ENCODE data around the gene CADM1. TPM values are rescaled to one million over a fixed set of nuclear protein-coding genes. Genes with fewer than 3 reads are reported as not detected.

The CADM1 gene
- total RNA-seq, 1 experiment from 2014 or later, result 0.79 TPM

DNA sequence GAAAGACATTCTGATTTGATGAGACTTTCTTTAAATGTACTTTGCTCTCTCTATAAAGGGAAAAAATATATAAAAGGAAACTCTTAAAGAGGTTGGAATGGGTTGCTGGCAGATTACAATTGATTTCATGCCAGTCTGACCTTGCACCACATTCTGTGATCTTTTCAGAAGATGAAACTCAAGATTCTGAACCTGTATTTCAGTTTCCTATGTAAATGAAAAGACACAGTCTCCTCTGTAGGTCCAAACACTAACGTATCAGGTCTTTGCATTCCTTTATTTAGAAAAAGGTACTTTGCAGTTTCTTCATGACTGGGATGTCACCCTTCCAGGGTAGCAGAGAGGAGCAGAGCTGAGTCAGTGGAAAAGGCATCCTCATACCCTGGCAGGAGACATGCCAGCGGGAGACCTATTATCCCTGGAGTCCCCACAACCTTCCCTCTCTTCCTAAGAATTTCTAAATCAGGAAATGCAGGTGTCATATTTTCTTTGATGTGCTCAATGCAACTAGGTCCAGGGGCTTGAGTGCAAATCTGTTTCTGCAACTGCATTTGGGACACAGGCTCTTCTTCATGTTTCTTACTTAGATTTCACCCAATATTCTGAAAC, 282.6 kb downstream of the CADM1 start (continued):
- TF ChIP-seq, protein P1, sequence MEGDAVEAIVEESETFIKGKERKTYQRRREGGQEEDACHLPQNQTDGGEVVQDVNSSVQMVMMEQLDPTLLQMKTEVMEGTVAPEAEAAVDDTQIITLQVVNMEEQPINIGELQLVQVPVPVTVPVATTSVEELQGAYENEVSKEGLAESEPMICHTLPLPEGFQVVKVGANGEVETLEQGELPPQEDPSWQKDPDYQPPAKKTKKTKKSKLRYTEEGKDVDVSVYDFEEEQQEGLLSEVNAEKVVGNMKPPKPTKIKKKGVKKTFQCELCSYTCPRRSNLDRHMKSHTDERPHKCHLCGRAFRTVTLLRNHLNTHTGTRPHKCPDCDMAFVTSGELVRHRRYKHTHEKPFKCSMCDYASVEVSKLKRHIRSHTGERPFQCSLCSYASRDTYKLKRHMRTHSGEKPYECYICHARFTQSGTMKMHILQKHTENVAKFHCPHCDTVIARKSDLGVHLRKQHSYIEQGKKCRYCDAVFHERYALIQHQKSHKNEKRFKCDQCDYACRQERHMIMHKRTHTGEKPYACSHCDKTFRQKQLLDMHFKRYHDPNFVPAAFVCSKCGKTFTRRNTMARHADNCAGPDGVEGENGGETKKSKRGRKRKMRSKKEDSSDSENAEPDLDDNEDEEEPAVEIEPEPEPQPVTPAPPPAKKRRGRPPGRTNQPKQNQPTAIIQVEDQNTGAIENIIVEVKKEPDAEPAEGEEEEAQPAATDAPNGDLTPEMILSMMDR (IDR thresholded peaks at IDR 0.05 in 2 of 3, conservative IDR thresholded peaks at IDR 0.05 in 1 of 3; ENCODE audit: borderline replicate concordance in 1 of 3, insufficient read depth in 1 of 3, low read depth in 2 of 3, low read length in 2 of 3), result no peak
- TF ChIP-seq TCF7L2 (IDR thresholded peaks at IDR 0.05; ENCODE audit: borderline replicate concordance, extremely low read depth, insufficient read depth, insufficient read length), result no peak
- TF ChIP-seq POLR2AphosphoS5 (IDR thresholded peaks at IDR 0.05; ENCODE audit: low read depth, low read length), result no peak

DNA sequence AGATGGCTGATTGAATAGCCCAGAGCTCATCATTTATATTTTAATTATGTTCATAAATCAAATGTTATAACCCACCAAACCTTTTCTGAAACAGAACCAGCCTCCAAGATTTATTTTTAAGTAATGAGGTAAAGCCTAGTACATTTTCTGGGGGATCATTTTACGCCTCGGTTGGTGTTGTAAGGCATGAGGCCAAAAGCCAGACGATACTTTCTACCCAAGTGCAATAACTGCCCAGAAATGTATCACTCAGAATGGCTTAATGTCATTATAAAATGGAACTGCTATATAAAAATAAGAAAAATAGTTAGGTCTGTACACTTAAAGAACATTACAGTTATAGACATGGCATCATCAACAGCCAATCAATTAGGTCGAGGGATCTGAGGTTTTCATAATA, 283.3 kb downstream of the CADM1 start:
- Histone ChIP-seq H3K36me3 (ENCODE audit: control insufficient read depth in 1 of 2, insufficient read depth in 2 of 2, low read length in 2 of 2) (no peaks in the 10 kb centered on the region), H3K4me3 (replicated peaks in 1 of 2; ENCODE audit: low read depth in 1 of 2, low read length in 2 of 2) (no peak overlapping the region), H4K20me1 (ENCODE audit: insufficient read depth) (no peaks in the 10 kb centered on the region), H3K27ac (ENCODE audit: low read depth, low read length) (no peak overlapping the region), H3K4me2 (ENCODE audit: low read length) (no peak overlapping the region), H3K27me3 (ENCODE audit: insufficient read depth, low read length) (no peaks in the 10 kb centered on the region), H2AFZ (ENCODE audit: low read depth, low read length, poor library complexity, severe bottlenecking) (no peak overlapping the region), H3K9me2 (ENCODE audit: insufficient read depth) (no peaks in the 10 kb centered on the region), H3K79me2 (ENCODE audit: insufficient read depth, low read length) (no peaks in the 10 kb centered on the region), H3K4me1 (ENCODE audit: control insufficient read depth in 1 of 2, insufficient read depth in 2 of 2, low read length in 2 of 2) (no peaks in the 10 kb centered on the region), H3K9me3 (ENCODE audit: control insufficient read depth in 1 of 2, insufficient read depth in 1 of 2, low read depth in 1 of 2, low read length in 2 of 2) (peaks cover 0 to 4% of the 10 kb centered on the region in 2 experiments; a peak in 2 of 4 replicates), H3K9ac (ENCODE audit: low read length) (no peak overlapping the region)
- POLR2A ChIA-PET, result no interaction called here
- TF ChIP-seq POLR2AphosphoS5 (IDR thresholded peaks at IDR 0.05; ENCODE audit: low read depth, low read length) (no peak), EGR1 (IDR thresholded peaks at IDR 0.05; ENCODE audit: low read depth) (no peak), ZNF274 (IDR thresholded peaks at IDR 0.05; ENCODE audit: low read depth, low read length) (no peak), SP1 (IDR thresholded peaks at IDR 0.05; ENCODE audit: low read depth) (no peak), JUND (IDR thresholded peaks at IDR 0.05) (no peak), FOSL1 (IDR thresholded peaks at IDR 0.05; ENCODE audit: low read depth) (no peak), ELF1 (IDR thresholded peaks at IDR 0.05; ENCODE audit: borderline replicate concordance, low read depth) (no peak), RAD21 (IDR thresholded peaks at IDR 0.05; ENCODE audit: low read depth) (no peak), EZH2phosphoT487 (IDR thresholded peaks at IDR 0.05; ENCODE audit: borderline replicate concordance) (no peak)
- TF ChIP-seq, protein P1 (IDR thresholded peaks at IDR 0.05 in 2 of 3, conservative IDR thresholded peaks at IDR 0.05 in 1 of 3; ENCODE audit: borderline replicate concordance in 1 of 3, insufficient read depth in 1 of 3, low read depth in 2 of 3, low read length in 2 of 3), result no peak
- TF ChIP-seq, protein P2, sequence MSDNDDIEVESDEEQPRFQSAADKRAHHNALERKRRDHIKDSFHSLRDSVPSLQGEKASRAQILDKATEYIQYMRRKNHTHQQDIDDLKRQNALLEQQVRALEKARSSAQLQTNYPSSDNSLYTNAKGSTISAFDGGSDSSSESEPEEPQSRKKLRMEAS (IDR thresholded peaks at IDR 0.05), result no peak
- TF ChIP-seq, protein P3, sequence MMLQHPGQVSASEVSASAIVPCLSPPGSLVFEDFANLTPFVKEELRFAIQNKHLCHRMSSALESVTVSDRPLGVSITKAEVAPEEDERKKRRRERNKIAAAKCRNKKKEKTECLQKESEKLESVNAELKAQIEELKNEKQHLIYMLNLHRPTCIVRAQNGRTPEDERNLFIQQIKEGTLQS (IDR thresholded peaks at IDR 0.05), result no peak
- TF ChIP-seq, protein P4, sequence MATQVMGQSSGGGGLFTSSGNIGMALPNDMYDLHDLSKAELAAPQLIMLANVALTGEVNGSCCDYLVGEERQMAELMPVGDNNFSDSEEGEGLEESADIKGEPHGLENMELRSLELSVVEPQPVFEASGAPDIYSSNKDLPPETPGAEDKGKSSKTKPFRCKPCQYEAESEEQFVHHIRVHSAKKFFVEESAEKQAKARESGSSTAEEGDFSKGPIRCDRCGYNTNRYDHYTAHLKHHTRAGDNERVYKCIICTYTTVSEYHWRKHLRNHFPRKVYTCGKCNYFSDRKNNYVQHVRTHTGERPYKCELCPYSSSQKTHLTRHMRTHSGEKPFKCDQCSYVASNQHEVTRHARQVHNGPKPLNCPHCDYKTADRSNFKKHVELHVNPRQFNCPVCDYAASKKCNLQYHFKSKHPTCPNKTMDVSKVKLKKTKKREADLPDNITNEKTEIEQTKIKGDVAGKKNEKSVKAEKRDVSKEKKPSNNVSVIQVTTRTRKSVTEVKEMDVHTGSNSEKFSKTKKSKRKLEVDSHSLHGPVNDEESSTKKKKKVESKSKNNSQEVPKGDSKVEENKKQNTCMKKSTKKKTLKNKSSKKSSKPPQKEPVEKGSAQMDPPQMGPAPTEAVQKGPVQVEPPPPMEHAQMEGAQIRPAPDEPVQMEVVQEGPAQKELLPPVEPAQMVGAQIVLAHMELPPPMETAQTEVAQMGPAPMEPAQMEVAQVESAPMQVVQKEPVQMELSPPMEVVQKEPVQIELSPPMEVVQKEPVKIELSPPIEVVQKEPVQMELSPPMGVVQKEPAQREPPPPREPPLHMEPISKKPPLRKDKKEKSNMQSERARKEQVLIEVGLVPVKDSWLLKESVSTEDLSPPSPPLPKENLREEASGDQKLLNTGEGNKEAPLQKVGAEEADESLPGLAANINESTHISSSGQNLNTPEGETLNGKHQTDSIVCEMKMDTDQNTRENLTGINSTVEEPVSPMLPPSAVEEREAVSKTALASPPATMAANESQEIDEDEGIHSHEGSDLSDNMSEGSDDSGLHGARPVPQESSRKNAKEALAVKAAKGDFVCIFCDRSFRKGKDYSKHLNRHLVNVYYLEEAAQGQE (IDR thresholded peaks at IDR 0.05; ENCODE audit: low read depth), result no peak
- no TSS peak for BruUV-seq (replicated peaks)
- no peak for ATAC-seq
- no peak for DNase-seq (ENCODE audit: low read depth, low spot score)
- CTCF ChIA-PET, result no interaction called here
- intact Hi-C loops (cut with micrococcal nuclease), result no loop called here
- RAD21 ChIA-PET (ENCODE audit: low non-redundant PET in 1 of 2, low total read pairs in 2 of 2, uncharacterized antibody in 2 of 2, unreplicated experiment in 2 of 2), result no interaction called here

Data from HCT116 (cell line).